Measurements from ENCODE around the gene SCG5.

SCG5 gene

DNA sequence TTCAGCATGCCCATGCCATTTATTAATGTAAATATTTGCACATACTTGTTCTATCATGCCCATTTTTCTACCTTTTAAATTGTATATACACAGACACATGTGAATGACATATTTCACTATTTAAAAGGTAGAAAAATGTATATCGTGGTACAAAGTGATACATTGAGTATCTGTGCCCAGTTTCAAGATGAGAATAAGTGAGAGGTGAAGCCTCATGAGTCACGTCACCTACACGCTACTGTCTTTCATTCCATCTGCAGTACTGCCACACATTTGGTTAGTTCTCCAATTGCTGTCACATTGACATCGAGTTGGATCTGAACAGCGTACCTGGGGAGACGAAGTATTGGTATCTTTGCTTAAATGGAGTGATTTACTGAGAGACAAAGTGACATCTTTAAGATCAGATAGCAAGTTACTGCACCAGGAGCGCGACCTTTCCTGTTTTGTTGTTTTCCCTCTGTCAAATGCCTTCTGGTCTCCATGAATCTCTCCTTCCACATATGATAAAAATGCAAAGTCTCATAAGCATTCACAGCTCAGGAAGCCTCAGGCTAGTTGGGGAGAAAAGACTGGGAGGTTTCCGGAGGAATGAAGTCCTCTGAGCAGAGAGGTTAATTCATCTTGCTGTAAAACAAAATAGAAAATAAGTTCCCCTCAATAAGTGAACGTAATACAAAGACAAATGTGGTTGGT lies 88.3 kb downstream of the SCG5 start:
- no peak for DNase-seq

DNA sequence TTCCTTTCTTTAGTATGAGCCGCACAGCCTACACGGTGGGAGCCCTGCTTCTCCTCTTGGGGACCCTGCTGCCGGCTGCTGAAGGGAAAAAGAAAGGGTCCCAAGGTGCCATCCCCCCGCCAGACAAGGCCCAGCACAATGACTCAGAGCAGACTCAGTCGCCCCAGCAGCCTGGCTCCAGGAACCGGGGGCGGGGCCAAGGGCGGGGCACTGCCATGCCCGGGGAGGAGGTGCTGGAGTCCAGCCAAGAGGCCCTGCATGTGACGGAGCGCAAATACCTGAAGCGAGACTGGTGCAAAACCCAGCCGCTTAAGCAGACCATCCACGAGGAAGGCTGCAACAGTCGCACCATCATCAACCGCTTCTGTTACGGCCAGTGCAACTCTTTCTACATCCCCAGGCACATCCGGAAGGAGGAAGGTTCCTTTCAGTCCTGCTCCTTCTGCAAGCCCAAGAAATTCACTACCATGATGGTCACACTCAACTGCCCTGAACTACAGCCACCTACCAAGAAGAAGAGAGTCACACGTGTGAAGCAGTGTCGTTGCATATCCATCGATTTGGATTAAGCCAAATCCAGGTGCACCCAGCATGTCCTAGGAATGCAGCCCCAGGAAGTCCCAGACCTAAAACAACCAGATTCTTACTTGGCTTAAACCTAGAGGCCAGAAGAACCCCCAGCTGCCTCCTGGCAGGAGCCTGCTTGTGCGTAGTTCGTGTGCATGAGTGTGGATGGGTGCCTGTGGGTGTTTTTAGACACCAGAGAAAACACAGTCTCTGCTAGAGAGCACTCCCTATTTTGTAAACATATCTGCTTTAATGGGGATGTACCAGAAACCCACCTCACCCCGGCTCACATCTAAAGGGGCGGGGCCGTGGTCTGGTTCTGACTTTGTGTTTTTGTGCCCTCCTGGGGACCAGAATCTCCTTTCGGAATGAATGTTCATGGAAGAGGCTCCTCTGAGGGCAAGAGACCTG lies 89.5 kb downstream of the SCG5 start:
- no peak for DNase-seq

DNA sequence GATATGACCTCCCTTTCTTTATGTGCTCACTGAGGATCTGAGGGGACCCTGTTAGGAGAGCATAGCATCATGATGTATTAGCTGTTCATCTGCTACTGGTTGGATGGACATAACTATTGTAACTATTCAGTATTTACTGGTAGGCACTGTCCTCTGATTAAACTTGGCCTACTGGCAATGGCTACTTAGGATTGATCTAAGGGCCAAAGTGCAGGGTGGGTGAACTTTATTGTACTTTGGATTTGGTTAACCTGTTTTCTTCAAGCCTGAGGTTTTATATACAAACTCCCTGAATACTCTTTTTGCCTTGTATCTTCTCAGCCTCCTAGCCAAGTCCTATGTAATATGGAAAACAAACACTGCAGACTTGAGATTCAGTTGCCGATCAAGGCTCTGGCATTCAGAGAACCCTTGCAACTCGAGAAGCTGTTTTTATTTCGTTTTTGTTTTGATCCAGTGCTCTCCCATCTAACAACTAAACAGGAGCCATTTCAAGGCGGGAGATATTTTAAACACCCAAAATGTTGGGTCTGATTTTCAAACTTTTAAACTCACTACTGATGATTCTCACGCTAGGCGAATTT lies 91.2 kb downstream of the SCG5 start:
- DNase-seq: no peak

DNA sequence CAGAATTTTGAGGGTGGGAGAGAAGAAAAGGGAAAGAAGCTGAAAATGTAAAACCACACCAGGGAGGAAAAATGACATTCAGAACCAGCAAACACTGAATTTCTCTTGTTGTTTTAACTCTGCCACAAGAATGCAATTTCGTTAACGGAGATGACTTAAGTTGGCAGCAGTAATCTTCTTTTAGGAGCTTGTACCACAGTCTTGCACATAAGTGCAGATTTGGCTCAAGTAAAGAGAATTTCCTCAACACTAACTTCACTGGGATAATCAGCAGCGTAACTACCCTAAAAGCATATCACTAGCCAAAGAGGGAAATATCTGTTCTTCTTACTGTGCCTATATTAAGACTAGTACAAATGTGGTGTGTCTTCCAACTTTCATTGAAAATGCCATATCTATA lies 91.8 kb downstream of the SCG5 start:
- no peak for DNase-seq

DNA sequence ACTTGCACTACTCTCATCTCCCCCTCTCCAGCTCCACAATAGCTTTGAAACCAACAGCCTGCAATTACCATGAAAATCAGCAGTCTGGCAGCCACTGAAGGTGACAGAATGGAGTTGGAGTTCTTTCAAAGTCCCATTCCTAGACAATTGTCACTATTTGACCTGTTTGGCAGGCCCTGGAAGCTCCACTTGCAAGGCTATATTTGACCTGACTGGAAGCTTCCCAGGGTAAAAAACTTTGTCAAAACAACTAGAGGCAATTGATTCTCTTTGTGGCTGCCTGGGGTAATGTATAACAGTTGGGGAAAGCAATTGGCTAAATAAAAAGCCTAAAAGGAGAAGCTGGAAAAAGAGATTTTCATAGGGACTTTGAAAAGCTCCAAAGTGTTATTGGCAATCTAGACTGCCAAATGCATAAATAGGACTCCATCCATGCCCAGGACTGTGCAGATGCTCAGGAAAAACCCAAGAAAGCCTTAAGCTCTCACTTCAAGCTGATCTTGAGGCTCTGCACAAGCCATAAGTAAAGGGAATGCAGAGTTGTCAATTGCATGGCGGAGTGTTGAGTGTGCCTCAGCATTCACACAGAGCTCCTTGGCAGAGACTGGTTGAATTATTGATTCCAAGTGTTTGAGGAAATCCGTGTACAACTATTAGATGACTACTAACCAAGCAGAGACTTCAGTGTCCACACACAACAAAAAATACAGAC lies 94.6 kb downstream of the SCG5 start:
- no peak for DNase-seq

DNA sequence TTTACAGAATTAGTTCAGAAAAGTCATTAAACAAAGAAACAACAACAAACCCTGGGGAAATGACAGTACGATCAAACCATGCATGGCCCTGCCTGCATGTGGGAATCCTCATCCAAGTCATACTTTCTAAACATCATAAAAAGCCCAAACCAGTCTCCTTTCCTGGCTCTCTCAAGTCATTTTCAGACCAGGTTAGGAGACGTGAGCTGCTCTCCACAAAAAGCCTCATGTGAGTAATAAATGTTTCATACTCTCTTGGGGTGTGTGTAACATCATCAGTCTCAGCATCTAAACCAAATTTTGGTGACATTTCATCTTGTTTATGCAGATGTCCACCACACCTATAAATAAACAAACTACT lies 95.2 kb downstream of the SCG5 start:
- no peak for DNase-seq

DNA sequence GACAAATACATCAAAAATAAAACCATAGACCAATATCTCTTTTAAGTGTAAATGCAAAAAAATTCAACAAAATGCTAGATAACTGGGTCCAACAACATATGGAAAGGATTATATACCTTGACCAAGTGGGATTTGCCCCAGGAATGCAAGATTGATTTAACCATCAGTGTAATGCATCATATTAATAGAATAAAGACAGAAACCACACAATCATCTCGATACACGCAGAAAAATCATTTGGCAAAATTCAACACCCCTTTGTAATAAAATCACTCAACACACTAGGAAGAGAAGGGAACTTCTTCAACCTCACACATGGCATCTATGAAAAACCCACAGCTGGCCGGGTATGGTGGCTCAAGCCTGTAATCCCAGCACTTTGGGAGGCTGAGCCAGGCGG lies 95.8 kb downstream of the SCG5 start:
- no peak for DNase-seq

DNA sequence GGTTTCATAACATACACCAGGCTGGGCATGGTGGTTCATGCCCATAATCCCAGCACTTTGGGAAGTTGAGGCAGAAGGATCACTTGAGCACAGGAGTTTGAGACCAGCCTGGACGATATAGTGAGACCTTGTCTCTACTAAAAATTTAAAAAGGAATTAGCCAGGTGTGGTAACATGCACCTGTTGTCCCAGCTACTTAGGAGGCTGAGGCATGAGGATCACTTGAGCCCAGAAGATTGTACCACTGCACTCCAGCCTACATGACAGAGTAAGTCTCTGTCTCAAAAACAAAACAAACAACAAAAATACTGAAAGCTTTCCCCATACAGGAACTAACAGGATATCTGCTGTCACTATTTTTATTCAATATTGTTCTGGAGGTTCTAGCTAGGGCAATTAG lies 97.2 kb downstream of the SCG5 start:
- DNase-seq: no peak

DNA sequence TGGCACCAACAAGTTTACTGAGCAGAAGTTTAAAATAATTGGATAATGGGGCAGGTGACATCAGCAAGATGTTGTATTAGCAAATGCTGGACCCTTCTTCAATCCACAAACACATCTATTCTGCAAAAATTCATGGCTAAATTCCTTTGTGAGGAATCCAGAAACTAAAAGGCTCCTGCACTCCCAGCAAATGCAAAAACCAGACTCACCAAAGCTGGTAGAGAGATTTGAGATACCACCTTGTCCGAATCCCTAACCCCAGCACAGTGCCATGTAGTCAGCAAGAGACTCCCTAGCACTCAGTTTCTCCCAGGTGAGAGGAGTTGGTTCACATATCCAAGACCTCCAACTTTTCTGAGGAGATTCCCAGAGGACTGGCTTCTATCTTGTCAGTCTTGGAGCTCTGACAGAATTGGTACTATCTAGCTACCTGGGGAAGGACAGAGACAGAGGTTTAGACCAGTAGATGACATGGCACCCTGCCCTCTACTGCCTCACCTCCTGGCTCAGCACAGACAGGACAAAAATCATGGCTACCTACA lies 98.1 kb downstream of the SCG5 start:
- no peak for DNase-seq

DNA sequence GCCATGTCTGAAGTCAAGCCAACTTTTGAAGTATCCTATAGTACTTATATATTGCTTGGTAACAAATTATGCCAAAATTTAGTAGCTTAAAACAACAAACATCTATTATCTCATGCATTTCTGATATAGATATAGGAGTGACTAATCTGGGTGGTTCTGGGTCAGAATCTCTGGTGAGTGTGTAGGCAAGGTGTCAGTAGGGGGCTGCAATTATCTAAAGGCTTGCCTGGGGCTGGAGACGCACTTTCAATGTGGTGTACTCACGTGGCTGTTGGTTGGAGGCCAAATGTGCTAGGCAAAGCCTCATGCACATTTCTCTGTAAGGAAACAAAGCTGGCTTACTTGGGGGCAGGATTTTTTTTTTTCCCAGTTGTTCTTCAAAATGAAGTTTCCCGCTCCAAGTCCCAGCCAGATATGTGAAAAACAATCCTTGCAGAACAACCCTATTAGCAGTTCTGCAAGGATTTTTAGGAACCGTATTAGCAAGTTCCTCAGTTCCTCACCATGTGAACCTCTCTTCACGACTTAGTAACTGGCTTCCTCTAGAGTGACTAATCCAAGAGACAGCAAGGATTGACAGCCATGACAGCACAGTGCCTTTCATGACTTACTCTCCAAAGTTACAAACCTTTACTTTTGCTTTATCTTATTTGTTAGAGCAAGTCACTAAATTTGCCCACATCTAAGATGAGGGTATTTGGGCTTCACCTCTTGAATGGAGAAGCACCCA lies 102.1 kb downstream of the SCG5 start:
- no peak for DNase-seq

DNA sequence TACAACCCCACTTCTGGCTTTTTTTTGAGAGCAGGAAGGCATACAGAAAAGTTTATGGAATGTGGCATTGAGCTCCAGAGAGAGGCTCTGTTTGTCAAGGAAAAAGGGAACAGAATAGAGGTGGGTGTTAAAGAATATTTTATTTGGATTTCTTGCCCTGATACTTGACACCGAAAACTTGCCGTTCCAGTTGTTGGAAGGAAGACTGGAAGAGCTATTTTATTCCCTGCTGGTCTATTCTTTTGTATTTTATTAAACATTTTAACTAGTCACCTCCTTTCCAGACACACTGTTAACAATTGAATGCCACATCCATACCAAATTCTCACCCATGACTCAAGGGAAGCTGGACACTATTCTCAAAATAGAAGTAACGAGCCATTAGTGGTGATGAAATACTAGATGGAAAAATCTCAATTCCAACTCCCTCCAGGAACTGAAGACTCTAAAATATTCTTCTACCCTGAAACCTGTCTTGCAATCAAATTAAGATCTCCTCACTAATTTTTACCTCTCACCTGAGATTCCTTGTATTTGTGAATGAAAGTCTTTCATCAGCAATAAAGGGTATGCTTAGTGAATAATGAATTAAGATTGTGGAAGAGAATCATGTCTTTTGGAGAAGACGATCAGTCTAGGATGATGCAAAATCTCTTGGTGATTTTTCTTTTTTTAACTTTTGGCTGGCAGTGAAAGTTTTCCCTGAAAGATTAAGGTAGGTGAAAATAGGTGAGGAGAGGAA lies 104.8 kb downstream of the SCG5 start:
- no peak for DNase-seq
